ENCODE measurements around the gene GLI1. TPM values are rescaled to one million over a fixed set of nuclear protein-coding genes. Genes with fewer than 3 reads are reported as not detected.

Gene GLI1
- total RNA-seq, 6 experiments from 2014 or later, result 0.16 to 0.74 (median 0.55) TPM

DNA sequence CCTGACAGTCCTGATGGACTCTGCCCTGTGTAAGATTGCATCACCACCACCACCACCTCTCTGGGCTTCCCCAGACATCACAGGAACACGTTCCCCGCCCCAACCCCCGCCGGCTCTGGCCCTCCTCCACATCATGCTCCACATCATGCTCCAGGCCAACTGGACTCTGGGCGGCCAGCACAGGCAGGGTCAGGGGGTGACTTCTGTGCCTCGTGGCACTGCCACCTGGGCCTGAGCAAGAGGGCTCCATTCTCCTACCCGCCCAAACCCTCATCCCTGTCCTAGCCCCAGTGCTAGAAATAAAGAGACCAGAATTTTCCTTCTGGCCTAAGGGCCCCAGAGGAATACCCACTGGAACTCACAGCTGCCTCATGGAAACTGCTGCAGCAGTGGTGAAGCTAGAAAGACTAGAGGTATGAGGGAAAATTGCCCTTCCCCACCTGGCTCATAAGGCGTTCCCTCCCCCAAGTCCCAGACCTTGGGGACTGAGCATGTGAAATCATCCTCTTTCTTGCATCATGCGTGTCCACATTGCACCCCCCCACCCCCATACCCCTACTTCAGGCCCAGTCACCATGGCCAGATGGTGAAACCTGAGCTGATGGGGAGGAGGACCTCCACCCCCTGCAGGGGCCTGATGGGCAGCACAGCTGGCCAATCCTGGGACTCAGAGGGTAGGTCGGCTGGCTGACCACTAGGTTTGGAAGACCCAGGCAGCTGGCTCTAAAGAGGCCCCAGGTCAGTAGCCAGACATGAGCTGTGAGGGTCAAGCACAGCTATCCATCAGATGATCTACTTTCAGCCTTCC, 4.8 kb upstream of the GLI1 start, which contains the start of gene INHBE:
Gene INHBE, plus strand, starts transcription at position 742 of the 808 bp plus-strand sequence. CDS start 230 bp downstream, outside the sequence.
- H3K9me3 ChIP-seq, result no peaks in the 10 kb centered on the region
- no peaks in the 10 kb centered on the region for H3K27me3 ChIP-seq
- ATAC-seq (peak; percentile 34 to 68 (median 56)), DNase-seq (peak; percentile 94 to 98 (median 95))
- H3K27ac ChIP-seq, result peak within 1 kb of the TSS; percentile 83 to 87 (median 85)
- 18% methylated on average over 2 of the region's 10 CpGs for WGBS (ENCODE audit: insufficient coverage, low coverage, low lambda C conversion rate, missing lambda C conversion rate)
- H3K4me3 ChIP-seq, result peak within 1 kb of the TSS; percentile 64 to 77 (median 66)
- no peaks in the 10 kb centered on the region for H3K36me3 ChIP-seq
- peaks cover 0 to 72% (median 21%) of the 10 kb centered on the region in 4 donors for H3K4me1 ChIP-seq
- TF ChIP-seq POLR2A (IDR thresholded peaks at IDR 0.05), result peak; percentile 94
- TF ChIP-seq, protein P1, sequence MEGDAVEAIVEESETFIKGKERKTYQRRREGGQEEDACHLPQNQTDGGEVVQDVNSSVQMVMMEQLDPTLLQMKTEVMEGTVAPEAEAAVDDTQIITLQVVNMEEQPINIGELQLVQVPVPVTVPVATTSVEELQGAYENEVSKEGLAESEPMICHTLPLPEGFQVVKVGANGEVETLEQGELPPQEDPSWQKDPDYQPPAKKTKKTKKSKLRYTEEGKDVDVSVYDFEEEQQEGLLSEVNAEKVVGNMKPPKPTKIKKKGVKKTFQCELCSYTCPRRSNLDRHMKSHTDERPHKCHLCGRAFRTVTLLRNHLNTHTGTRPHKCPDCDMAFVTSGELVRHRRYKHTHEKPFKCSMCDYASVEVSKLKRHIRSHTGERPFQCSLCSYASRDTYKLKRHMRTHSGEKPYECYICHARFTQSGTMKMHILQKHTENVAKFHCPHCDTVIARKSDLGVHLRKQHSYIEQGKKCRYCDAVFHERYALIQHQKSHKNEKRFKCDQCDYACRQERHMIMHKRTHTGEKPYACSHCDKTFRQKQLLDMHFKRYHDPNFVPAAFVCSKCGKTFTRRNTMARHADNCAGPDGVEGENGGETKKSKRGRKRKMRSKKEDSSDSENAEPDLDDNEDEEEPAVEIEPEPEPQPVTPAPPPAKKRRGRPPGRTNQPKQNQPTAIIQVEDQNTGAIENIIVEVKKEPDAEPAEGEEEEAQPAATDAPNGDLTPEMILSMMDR (IDR thresholded peaks at IDR 0.05), result peak in 2 of 4 donors; percentile 12 to 16
- intact Hi-C loops (cut with DNase I), result loop anchor here in 1 of 2 donors (2.0 kb wide), 1 partner anchor 20 kb away; the partner anchor contains the start of gene INHBC

- DNase-seq, result peak in 1 of 3 donors; percentile 44
- H3K4me1 ChIP-seq, result peaks cover 0 to 65% (median 18%) of the 10 kb centered on the region in 4 donors
- TF ChIP-seq POLR2A (IDR thresholded peaks at IDR 0.05), result peak; percentile 70
- TF ChIP-seq, protein P1 (IDR thresholded peaks at IDR 0.05), result no peak
- ATAC-seq, result peak in 1 of 4 donors; percentile 3
- WGBS (ENCODE audit: insufficient coverage, low coverage, low lambda C conversion rate, missing lambda C conversion rate), result 15% methylated on average over 7 of the region's 10 CpGs
- H3K36me3 ChIP-seq, result no peaks in the 10 kb centered on the region
- H3K27me3 ChIP-seq, result no peaks in the 10 kb centered on the region
- H3K9me3 ChIP-seq, result no peaks in the 10 kb centered on the region
- H3K4me3 ChIP-seq, result peak overlapping the region; percentile 64 to 77 (median 66)
- intact Hi-C loops (cut with DNase I), result loop anchor here in 1 of 2 donors (2.0 kb wide), 1 partner anchor 21 kb away; the partner anchor contains the start of gene INHBC
- peak overlapping the region; percentile 69 to 87 (median 85) for H3K27ac ChIP-seq
Observed at GRCh38 chr12:57455374-57456144, 4.0 kb upstream of the GLI1 start.

DNA sequence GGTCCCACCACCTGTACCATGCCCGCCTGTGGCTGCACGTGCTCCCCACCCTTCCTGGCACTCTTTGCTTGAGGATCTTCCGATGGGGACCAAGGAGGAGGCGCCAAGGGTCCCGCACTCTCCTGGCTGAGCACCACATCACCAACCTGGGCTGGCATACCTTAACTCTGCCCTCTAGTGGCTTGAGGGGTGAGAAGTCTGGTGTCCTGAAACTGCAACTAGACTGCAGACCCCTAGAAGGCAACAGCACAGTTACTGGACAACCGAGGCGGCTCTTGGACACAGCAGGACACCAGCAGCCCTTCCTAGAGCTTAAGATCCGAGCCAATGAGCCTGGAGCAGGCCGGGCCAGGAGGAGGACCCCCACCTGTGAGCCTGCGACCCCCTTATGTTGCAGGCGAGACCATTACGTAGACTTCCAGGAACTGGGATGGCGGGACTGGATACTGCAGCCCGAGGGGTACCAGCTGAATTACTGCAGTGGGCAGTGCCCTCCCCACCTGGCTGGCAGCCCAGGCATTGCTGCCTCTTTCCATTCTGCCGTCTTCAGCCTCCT, 3.4 kb upstream of the GLI1 start:
- no peaks in the 10 kb centered on the region for H3K36me3 ChIP-seq
- TF ChIP-seq, protein P1 (IDR thresholded peaks at IDR 0.05), result peak; percentile 43 to 67 (median 56)
- TF ChIP-seq POLR2A (IDR thresholded peaks at IDR 0.05), result no peak
- peak overlapping the region; percentile 64 to 77 (median 66) for H3K4me3 ChIP-seq
- DNase-seq, result peak in 1 of 3 donors; percentile 41
- intact Hi-C loops (cut with DNase I), result no loop called here
- H3K27ac ChIP-seq, result peak overlapping the region; percentile 69 to 87 (median 85)
- ATAC-seq, result peak in 3 of 4 donors; percentile 2 to 18 (median 5)
- H3K27me3 ChIP-seq, result no peaks in the 10 kb centered on the region
- peaks cover 0 to 65% (median 15%) of the 10 kb centered on the region in 4 donors for H3K4me1 ChIP-seq
- WGBS (ENCODE audit: insufficient coverage, low coverage, low lambda C conversion rate, missing lambda C conversion rate), result 4% methylated on average over 6 of the region's 15 CpGs
- no peaks in the 10 kb centered on the region for H3K9me3 ChIP-seq

Data from right lobe of liver (tissue), 6 donors.